ENCODE results near the gene ARF1. TPM values are rescaled to one million over a fixed set of nuclear protein-coding genes. Genes with fewer than 3 reads are reported as not detected.

ARF1 gene
- total RNA-seq, 2 donors from 2014 or later, result 322 to 372 TPM

DNA sequence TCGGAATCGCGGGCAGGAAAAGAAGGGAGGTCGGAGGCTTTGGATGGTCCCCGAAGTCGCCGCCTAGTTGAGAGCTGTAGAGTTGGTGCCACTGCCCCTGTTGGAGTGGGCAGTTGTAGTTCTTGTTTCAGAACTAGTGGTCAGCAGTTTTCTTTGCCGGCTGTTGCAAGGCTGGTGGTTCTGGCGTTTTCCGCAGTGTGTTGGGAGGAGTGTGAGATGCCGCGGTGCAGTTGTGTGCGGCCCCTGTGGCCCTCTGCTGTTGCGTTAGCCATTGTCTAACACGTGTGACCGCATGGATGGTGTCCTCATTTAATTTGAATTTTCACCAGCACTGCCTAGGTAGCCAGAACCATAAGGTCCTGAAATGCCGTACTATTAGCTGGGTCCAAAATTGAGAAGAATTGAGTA lies 1.4 kb downstream of the ARF1 start:
- Mint-ChIP-seq H3K4me3 (peak overlapping the region; percentile 99), H3K27ac (peak overlapping the region; percentile 100), H3K27me3 (ENCODE audit: insufficient read depth) (peaks cover 3% of the 10 kb centered on the region), H3K36me3 (ENCODE audit: low read depth) (peaks cover 25% of the 10 kb centered on the region), H3K4me1 (peaks cover 47% of the 10 kb centered on the region), H3K9me3 (no peaks in the 10 kb centered on the region)
- WGBS, 2 experiments (ENCODE audit: insufficient coverage in 1 of 2, insufficient read length in 1 of 2), result 10 to 21% methylated on average over 13 to 17 of the region's 17 CpGs
- Histone ChIP-seq H3K4me1 (ENCODE audit: control insufficient read depth, insufficient read depth, low read length) (peaks cover 28% of the 10 kb centered on the region), H3K9me3 (ENCODE audit: control insufficient read depth, low read length) (no peaks in the 10 kb centered on the region), H3K27ac (ENCODE audit: low read depth, low read length) (no peak overlapping the region), H3K9ac (ENCODE audit: extremely low read depth, low read length, poor library complexity, severe bottlenecking) (peak overlapping the region; percentile 99), H3K36me3 (ENCODE audit: control insufficient read depth, insufficient read depth, low read length) (peaks cover 34% of the 10 kb centered on the region), H3K4me3 (ENCODE audit: low read length) (peak overlapping the region; percentile 96), H3K27me3 (ENCODE audit: control insufficient read depth, insufficient read depth, low read length, poor library complexity, severe bottlenecking) (no peaks in the 10 kb centered on the region)
- no peak for DNase-seq
- TF ChIP-seq, protein P1, sequence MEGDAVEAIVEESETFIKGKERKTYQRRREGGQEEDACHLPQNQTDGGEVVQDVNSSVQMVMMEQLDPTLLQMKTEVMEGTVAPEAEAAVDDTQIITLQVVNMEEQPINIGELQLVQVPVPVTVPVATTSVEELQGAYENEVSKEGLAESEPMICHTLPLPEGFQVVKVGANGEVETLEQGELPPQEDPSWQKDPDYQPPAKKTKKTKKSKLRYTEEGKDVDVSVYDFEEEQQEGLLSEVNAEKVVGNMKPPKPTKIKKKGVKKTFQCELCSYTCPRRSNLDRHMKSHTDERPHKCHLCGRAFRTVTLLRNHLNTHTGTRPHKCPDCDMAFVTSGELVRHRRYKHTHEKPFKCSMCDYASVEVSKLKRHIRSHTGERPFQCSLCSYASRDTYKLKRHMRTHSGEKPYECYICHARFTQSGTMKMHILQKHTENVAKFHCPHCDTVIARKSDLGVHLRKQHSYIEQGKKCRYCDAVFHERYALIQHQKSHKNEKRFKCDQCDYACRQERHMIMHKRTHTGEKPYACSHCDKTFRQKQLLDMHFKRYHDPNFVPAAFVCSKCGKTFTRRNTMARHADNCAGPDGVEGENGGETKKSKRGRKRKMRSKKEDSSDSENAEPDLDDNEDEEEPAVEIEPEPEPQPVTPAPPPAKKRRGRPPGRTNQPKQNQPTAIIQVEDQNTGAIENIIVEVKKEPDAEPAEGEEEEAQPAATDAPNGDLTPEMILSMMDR (conservative IDR thresholded peaks at IDR 0.05), result no peak

DNA sequence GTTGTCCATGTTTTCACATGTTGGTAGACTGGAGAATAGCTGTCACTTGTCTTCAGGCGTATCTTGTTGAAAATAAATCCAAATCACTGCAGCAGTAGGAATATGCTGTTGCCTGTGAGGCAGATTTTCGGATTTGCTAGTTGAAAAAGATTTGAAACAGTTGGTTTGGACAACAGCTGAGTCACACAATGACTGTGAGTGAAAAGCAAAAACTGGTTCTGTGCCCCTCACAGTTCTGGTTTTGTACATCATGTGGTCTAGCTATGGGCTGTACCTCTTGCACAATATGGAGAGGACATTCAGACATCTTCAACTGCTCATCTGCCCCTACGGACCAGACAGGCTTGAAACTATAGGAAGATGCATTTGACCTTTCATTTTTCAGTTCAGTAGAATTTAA lies 1.8 kb downstream of the ARF1 start:
- Histone ChIP-seq H3K4me3 (ENCODE audit: low read length) (peak overlapping the region; percentile 96), H3K36me3 (ENCODE audit: control insufficient read depth, insufficient read depth, low read length) (peaks cover 38% of the 10 kb centered on the region), H3K9me3 (ENCODE audit: control insufficient read depth, low read length) (no peaks in the 10 kb centered on the region), H3K27me3 (ENCODE audit: control insufficient read depth, insufficient read depth, low read length, poor library complexity, severe bottlenecking) (no peaks in the 10 kb centered on the region), H3K27ac (ENCODE audit: low read depth, low read length) (no peak overlapping the region), H3K4me1 (ENCODE audit: control insufficient read depth, insufficient read depth, low read length) (peaks cover 29% of the 10 kb centered on the region), H3K9ac (ENCODE audit: extremely low read depth, low read length, poor library complexity, severe bottlenecking) (peak overlapping the region; percentile 99)
- Mint-ChIP-seq H3K4me1 (peaks cover 51% of the 10 kb centered on the region), H3K27ac (peak overlapping the region; percentile 100), H3K9me3 (no peaks in the 10 kb centered on the region), H3K27me3 (ENCODE audit: insufficient read depth) (peaks cover 2% of the 10 kb centered on the region), H3K4me3 (peak overlapping the region; percentile 99), H3K36me3 (ENCODE audit: low read depth) (peaks cover 27% of the 10 kb centered on the region)
- TF ChIP-seq, protein P1 (conservative IDR thresholded peaks at IDR 0.05), result no peak
- 64 to 81% methylated on average over 3 of the region's 3 CpGs for WGBS, 2 experiments (ENCODE audit: insufficient coverage in 1 of 2, insufficient read length in 1 of 2)
- DNase-seq, result no peak

DNA sequence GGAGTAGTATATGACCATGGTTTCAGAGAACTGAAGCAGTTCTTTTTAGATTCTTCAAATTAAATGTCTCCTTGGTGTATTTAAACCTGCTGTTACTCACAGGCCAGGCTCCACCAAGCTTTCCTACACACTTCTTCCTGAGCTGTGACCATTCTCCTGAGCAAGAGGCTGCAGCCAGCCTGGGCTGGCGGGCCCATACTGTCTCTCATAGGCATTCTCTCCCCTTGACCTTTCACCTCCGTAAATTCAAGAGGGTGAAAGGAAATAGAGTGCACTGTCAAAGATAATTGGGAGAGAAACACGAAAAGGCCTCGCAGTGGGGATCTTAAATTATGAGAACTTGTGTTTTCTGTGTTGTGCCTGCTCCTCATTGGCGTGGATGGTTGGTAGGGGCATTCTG lies 2.3 kb downstream of the ARF1 start:
- Histone ChIP-seq H3K36me3 (ENCODE audit: control insufficient read depth, insufficient read depth, low read length) (peaks cover 42% of the 10 kb centered on the region), H3K4me3 (ENCODE audit: low read length) (peak overlapping the region; percentile 96), H3K9ac (ENCODE audit: extremely low read depth, low read length, poor library complexity, severe bottlenecking) (peak overlapping the region; percentile 99), H3K27ac (ENCODE audit: low read depth, low read length) (peak overlapping the region; percentile 40), H3K4me1 (ENCODE audit: control insufficient read depth, insufficient read depth, low read length) (peaks cover 29% of the 10 kb centered on the region), H3K9me3 (ENCODE audit: control insufficient read depth, low read length) (no peaks in the 10 kb centered on the region), H3K27me3 (ENCODE audit: control insufficient read depth, insufficient read depth, low read length, poor library complexity, severe bottlenecking) (no peaks in the 10 kb centered on the region)
- no peaks in the 10 kb centered on the region for H3K9me3 Mint-ChIP-seq
- WGBS, 2 experiments (ENCODE audit: insufficient coverage in 1 of 2, insufficient read length in 1 of 2), result 68 to 77% methylated on average over 3 to 5 of the region's 5 CpGs
- DNase-seq, result no peak
- peaks cover 2% of the 10 kb centered on the region for H3K27me3 Mint-ChIP-seq (ENCODE audit: insufficient read depth)
- H3K36me3 Mint-ChIP-seq (ENCODE audit: low read depth), result peaks cover 27% of the 10 kb centered on the region
- peak overlapping the region; percentile 99 for H3K4me3 Mint-ChIP-seq
- peak overlapping the region; percentile 100 for H3K27ac Mint-ChIP-seq
- TF ChIP-seq, protein P1 (conservative IDR thresholded peaks at IDR 0.05), result no peak
- H3K4me1 Mint-ChIP-seq, result peaks cover 54% of the 10 kb centered on the region

Measured in endodermal cell (in vitro differentiated cells).